GM19452 (cell line): ENCODE results near the gene GLI1.
A peak's percentile ranks its signal among the peaks of the same experiment; 100 is the strongest.
"Not testable (repeated sequence)": the region's sequence is repeated elsewhere in the genome, so short reads cannot be mapped to it uniquely, and the experiment has no call there.

Source experiments
- ATAC-seq: cut with Tn5 transposase; IDR thresholded peaks from one replicate; pipeline ENCODE4 v1.9.1; 2021; ENCODE audit not compliant: unreplicated experiment

Gene GLI1

GRCh38 chr12:57459750-57460467 lies at the start of gene GLI1:
TSS of gene GLI1 (plus strand) at chr12:57459785. CDS start at chr12:57463692, 3,907 bp downstream.
- ATAC-seq, result no peak

GRCh38 chr12:57410534-57410933 lies 49.1 kb upstream of the GLI1 start:
- no peak for ATAC-seq

GRCh38 chr12:57414160-57414559 lies 45.4 kb upstream of the GLI1 start:
- not testable (repeated sequence) for ATAC-seq

GRCh38 chr12:57415088-57415487 lies 44.5 kb upstream of the GLI1 start:
- no peak for ATAC-seq

- ATAC-seq, result no peak
Observed at GRCh38 chr12:57416039-57416996, 43.3 kb upstream of the GLI1 start.

- ATAC-seq, result no peak
Observed at GRCh38 chr12:57418255-57418654, 41.3 kb upstream of the GLI1 start.

- no peak for ATAC-seq
Observed at GRCh38 chr12:57419495-57419894, 40.1 kb upstream of the GLI1 start.

- ATAC-seq, result no peak
Observed at GRCh38 chr12:57420482-57420881, 39.1 kb upstream of the GLI1 start.

GRCh38 chr12:57426948-57427347 lies 32.6 kb upstream of the GLI1 start:
- not testable (repeated sequence) for ATAC-seq

- no peak for ATAC-seq
Observed at GRCh38 chr12:57428965-57429364, 30.6 kb upstream of the GLI1 start.

GRCh38 chr12:57429473-57430111 lies 30.0 kb upstream of the GLI1 start:
- ATAC-seq, result no peak

GRCh38 chr12:57430112-57430930 lies 29.3 kb upstream of the GLI1 start:
- ATAC-seq, result peak; percentile 47

- peak; percentile 94 for ATAC-seq
Observed at GRCh38 chr12:57430931-57431566, 28.5 kb upstream of the GLI1 start, which contains the start of gene R3HDM2. TSS of gene R3HDM2 (minus strand) at chr12:57431043. CDS start at chr12:57310428, 120,615 bp downstream.

GRCh38 chr12:57431654-57432188 lies 27.9 kb upstream of the GLI1 start:
- ATAC-seq, result no peak

- no peak for ATAC-seq
Observed at GRCh38 chr12:57433370-57433769, 26.2 kb upstream of the GLI1 start.

GRCh38 chr12:57434517-57435223 lies 24.9 kb upstream of the GLI1 start, which contains the start of gene INHBC:
TSS of gene INHBC (plus strand) at chr12:57434784. CDS start at chr12:57434887, 103 bp downstream.
- ATAC-seq, result no peak

GRCh38 chr12:57435293-57435692 lies 24.3 kb upstream of the GLI1 start:
- no peak for ATAC-seq

GRCh38 chr12:57438400-57438799 lies 21.2 kb upstream of the GLI1 start:
- ATAC-seq, result no peak

GRCh38 chr12:57439762-57440266 lies 19.8 kb upstream of the GLI1 start:
- ATAC-seq, result no peak
